GM19463 (cell line): ENCODE data around the gene GDPD2.
A peak's percentile ranks its signal among the peaks of the same experiment; 100 is the strongest.
"Not testable (repeated sequence)": the region's sequence is repeated elsewhere in the genome, so short reads cannot be mapped to it uniquely, and the experiment has no call there.

Experiments
- ATAC-seq: cut with Tn5 transposase; IDR thresholded peaks from one replicate; pipeline ENCODE4 v1.9.1; 2021; ENCODE audit warnings: mild to moderate bottlenecking, moderate library complexity; ENCODE audit not compliant: unreplicated experiment

GDPD2 gene, protein sequence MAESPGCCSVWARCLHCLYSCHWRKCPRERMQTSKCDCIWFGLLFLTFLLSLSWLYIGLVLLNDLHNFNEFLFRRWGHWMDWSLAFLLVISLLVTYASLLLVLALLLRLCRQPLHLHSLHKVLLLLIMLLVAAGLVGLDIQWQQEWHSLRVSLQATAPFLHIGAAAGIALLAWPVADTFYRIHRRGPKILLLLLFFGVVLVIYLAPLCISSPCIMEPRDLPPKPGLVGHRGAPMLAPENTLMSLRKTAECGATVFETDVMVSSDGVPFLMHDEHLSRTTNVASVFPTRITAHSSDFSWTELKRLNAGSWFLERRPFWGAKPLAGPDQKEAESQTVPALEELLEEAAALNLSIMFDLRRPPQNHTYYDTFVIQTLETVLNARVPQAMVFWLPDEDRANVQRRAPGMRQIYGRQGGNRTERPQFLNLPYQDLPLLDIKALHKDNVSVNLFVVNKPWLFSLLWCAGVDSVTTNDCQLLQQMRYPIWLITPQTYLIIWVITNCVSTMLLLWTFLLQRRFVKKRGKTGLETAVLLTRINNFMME

GRCh38 chrX:70422851-70423341 lies at the start of gene GDPD2:
TSS of gene GDPD2 (plus strand) at chrX:70423314. CDS start at chrX:70424985, 1,671 bp downstream.
- peak; percentile 52 for ATAC-seq

- ATAC-seq: no peak
Measured at GRCh38 chrX:70386235-70386634, 36.9 kb upstream of the GDPD2 start.

DNA sequence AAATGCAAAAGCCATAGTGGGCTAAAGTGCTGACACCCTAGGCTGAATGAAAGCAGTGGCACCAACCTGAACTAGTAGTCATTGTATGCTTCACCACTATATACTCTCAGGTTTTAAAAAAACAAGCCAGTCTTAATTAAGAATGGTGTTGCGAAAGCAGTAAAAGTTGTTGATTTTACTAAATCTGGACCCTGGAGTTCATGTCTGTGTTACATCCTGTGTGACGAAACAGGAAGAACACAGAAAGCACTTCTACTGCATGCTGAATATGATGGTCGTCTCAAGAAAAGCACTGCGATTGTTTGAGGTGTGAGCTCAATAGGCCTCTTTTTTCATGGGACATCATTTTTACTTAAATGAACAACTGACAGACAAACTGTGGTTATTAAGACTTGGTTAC lies 24.2 kb upstream of the GDPD2 start:
- no peak for ATAC-seq

GRCh38 chrX:70400181-70400580 lies 22.9 kb upstream of the GDPD2 start:
- ATAC-seq: not testable (repeated sequence)

DNA sequence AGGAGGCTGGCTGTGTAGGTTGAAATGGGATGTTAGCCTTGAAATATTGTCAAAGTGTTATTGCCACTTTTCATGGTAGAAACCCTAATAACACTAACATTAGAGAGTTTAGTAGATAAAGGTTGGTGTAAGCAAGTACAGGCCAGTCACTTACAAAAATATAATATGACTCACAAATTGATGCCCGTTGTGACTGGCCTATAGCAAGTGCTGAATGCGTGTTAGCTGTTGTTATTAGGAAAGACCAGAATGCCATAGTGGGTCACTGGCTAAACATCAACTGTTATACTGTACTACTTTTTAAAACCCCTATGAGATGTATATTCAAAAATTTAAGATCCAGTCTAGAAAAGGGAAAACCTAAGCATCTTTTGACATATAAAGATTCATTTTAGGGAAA lies 20.4 kb upstream of the GDPD2 start:
- no peak for ATAC-seq

GRCh38 chrX:70405003-70405402 lies 18.1 kb upstream of the GDPD2 start:
- no peak for ATAC-seq

- no peak for ATAC-seq
Measured at GRCh38 chrX:70410921-70411320, 12.2 kb upstream of the GDPD2 start.

- peak; percentile 50 for ATAC-seq
Measured at GRCh38 chrX:70411475-70411874, 11.6 kb upstream of the GDPD2 start.

DNA sequence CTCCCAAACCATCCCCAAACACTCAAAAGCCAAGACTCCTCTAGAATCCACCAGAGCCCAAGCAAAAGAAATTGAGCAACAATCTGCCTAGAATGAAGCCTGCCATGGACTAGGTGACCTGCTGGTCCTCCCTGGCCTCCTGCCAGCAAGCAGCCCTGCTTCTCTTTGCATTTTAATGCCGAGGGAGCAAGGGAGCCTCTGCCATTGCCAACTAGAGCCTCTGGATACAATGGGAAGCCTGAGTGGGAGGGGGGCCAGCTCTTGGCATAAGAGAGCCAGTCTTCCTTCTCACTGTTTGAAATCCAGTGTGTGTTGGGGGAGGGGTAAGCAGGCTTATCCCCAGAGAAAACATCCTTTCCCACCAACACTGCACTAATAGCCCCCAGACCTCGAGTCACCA lies 1.5 kb upstream of the GDPD2 start:
- ATAC-seq: no peak

DNA sequence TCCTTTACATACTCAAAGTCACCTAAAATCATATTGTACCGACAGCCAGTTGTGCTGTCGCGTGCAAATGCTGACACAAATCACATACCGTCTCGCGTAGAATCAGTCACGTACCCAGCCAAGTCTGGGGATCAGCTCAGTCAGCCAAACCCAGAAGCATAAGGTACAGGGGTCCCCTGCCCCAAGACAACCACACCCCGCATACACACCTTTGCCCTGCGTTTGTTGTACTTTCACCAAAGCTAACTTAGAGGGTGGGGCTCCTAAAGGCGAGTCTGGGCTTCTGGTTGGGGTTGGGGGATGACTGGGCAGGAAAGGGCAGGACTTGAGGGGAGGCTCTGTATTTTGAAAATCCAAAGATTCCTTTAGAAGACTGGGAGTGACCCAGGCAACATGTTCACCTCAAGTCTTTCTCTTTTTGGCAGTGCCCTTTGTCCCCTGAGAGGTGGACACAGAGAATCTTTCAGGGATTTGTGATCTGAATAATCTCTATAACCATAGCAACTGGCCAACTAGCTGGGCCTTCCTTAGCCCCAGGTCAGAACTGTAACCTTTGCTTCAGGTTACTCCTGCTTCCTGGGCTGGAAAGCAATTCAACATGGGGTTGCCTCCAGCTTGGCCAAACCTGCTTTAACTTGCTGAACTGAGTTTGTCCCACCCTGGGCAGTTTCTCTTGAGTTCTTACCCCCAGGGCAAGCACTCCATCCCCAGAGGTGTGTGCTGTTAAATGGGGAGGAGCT lies 992 bp downstream of the GDPD2 start:
- no peak for ATAC-seq

DNA sequence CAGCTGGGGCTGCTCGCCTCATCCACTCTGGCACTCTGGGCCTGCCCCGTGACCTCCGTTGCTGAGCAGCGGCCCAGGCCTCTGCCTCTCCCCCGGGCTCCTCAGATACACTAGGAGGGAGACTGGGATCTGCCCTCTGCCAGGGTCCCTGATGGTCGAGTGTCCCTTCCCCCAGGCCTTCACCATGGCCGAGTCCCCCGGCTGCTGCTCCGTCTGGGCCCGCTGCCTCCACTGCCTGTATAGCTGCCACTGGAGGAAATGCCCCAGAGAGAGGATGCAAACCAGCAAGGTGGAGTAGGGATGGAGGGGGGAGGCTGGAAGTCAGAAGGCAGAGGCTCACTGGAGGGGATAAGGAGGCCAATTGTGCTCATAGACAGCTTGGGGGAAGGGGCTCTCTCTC lies 1.7 kb downstream of the GDPD2 start:
- ATAC-seq: no peak

GRCh38 chrX:70426286-70427278 lies 3.5 kb downstream of the GDPD2 start:
- no peak for ATAC-seq

DNA sequence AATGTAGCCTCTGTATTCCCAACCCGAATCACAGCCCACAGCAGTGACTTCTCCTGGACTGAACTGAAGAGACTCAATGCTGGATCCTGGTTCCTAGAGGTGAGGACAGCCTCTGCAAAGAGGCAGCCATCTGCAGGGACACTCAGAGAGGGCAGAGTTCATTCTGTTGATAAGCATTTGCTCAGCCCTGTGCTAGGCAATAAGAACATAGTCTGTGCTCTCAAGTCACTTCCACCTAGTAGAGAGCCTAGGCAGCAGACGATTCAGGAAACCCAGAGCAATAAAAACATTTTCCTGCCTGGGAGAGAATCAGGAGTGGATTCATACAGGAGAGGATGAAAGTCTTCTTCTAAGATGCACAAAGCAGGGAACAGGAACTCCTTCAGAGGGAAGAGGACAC lies 4.3 kb downstream of the GDPD2 start:
- no peak for ATAC-seq

DNA sequence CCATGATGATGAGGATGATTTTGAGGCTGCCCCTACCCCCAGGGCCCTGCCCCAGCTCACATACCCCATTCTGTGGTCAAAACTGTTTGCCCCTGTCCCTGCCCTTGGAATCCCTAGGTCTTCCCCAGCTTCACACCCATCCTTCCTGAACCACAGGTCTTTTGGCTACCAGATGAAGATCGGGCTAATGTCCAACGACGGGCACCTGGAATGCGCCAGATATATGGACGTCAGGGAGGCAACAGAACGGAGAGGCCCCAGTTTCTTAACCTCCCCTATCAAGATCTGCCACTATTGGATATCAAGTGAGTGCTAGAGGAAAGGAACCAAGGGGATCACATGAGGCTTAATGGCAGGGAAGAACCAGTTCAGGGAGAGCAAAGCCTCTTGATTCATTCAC lies 6.6 kb downstream of the GDPD2 start:
- no peak for ATAC-seq

GRCh38 chrX:70432936-70433847 lies 10.1 kb downstream of the GDPD2 start:
- no peak for ATAC-seq

DNA sequence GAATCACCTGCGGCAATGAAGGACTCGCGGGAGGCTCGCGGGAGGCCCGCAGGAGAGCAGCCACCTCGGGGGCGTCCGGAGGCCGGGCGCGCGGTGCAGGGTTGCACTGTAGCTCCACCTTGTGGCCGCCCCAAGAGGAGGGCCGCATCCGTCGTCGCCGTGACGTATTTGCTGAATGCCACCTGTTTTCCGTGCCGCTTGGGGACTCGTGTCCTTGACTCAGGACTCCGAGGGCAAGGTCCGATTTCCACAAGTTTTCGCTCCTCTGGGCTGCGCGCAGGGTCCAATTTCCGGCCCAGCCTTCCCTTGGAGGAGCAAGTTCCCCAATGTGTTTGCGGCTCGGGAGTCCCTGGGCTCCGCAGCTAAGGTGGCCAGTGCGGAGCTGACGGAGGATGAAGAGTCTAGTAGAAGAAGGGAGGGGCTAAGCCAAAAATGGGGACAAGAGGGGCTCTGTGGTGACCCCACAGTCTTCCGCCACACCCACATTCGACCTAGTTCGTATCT lies 10.8 kb downstream of the GDPD2 start:
- peak; percentile 56 for ATAC-seq

GRCh38 chrX:70434352-70434866 lies 11.3 kb downstream of the GDPD2 start:
- ATAC-seq: peak; percentile 60

GRCh38 chrX:70434914-70435586 lies 11.9 kb downstream of the GDPD2 start:
- peak; percentile 0 for ATAC-seq

- ATAC-seq: no peak
Measured at GRCh38 chrX:70436343-70436742, 13.2 kb downstream of the GDPD2 start.
